Ovary (tissue), 9 donors: ENCODE measurements around the gene GNG12. TPM values are rescaled to one million over a fixed set of nuclear protein-coding genes. Genes with fewer than 3 reads are reported as not detected.

ENCODE experiments used
- DNase-seq, 5 donors: peaks; one replicate each; pipeline ENCODE4 v3.0.0-alpha.2; 2019 to 2020
- H3K27ac ChIP-seq, 2 donors: fragments of 200-600 bp; one replicate each; pipeline versions ENCODE4 v1.5.1 to v1.8.0; 2019 to 2022
- H3K27me3 ChIP-seq: fragments of 200-600 bp; one replicate; pipeline ENCODE4 v1.8.0; 2022
- H3K36me3 ChIP-seq: fragments of 200-600 bp; sonication (generic); one replicate; pipeline ENCODE4 v1.5.1; 2019
- H3K4me1 ChIP-seq: one replicate; pipeline ENCODE4 v1.8.1; 2013; ENCODE audit warnings: mild to moderate bottlenecking, moderate library complexity; ENCODE audit not compliant: insufficient read depth
- H3K4me3 ChIP-seq: fragments of 200-600 bp; sonication (generic); one replicate; pipeline ENCODE4 v1.5.1; 2017
- H3K9me3 ChIP-seq, 2 donors: fragments of 200-600 bp in 1 of 2; sonication (generic) in 1 of 2; one replicate each; pipeline versions ENCODE4 v1.5.1 to v1.8.1; 2013 to 2019; ENCODE audit warnings: mild to moderate bottlenecking in 1 of 2, moderate library complexity in 1 of 2
- CTCF ChIP-seq, 3 donors: fragments of 450-650 bp in 2 of 3; fragments of 200-600 bp in 1 of 3; IDR thresholded peaks; one replicate each; pipeline versions ENCODE4 v1.5.1 to v1.8.0; 2016 to 2022; ENCODE audit warnings: antibody characterized with exemption in 3 of 3, mild to moderate bottlenecking in 1 of 3
- EP300 ChIP-seq: sonication (generic); formaldehyde crosslinking; IDR thresholded peaks from one replicate; pipeline ENCODE4 v1.6.1; 2017; ENCODE audit warnings: antibody characterized with exemption
- POLR2A ChIP-seq: fragments of 450-650 bp; IDR thresholded peaks from one replicate; pipeline ENCODE4 v1.6.1; 2017; ENCODE audit warnings: antibody characterized with exemption, mild to moderate bottlenecking, moderate library complexity
- WGBS, 3 donors: extraction: QIAGEN DNeasy Blood & Tissue Kit in 1 of 3; methylation state at CpG; one replicate each; pipeline versions ENCODE4 v1.1.5 to v1.1.7; 2013 to 2017; 5-methylcytosine and 5-hydroxymethylcytosine counted together
- intact Hi-C, 4 donors: fragments of 100-400 bp; cut with DNase I; formaldehyde crosslinking; loops; one replicate each; pipeline versions ENCODE4 v1.11.0 to v1.15.1; 2022 to 2023
- polyA plus RNA-seq, 2 donors: library from polyadenylated mRNA; stranded (reverse); fragments of 200-250 nt in 1 of 2; fragments of 350-450 nt in 1 of 2; fragmentation: Illumina TruSeq in 1 of 2; extraction: RNeasy Lipid Tissue Mini Kit (QIAGEN cat#74804) in 1 of 2; gene quantifications; one replicate each; pipeline ENCODE4 v1.2.3, GENCODE V29; 2013 to 2014
- total RNA-seq, 7 donors: library from RNA; depleted of rRNA in 2 of 7; stranded (reverse); fragments of >200 nt in 2 of 7; fragmentation: NEBNext Ultra II Directional in 3 of 7; extraction: Animal tissue kit (Norgen Biotek cat#: 25700) in 3 of 7; gene quantifications; one replicate each; pipeline versions ENCODE4 v1.1.0 to v1.2.4, GENCODE V29; 2016 to 2023
- donor health status: DM: no; HTN: no; CAD: no; lungs with moderate emphysema.
- donor health status: DM: no; HTN: no; CAD: no.
- donor health status: Bipolar disorder and iron deficiency.
- donor health status: DM: yes; HTN: yes; CAD: no.
- donor health status: DM: no; HTN: no; CAD: no.
- donor health status: DM: yes; HTN: yes; CAD: no.

GNG12 gene
- total and polyA plus RNA-seq, 9 donors, result 41.0 to 121 (median 68.0) TPM

- H3K36me3 ChIP-seq, result no peaks in the 10 kb centered on the region
- 82 to 90% (median 88%) methylated on average over 2 of the region's 2 CpGs for WGBS, 3 donors
- no peak for DNase-seq
- H3K9me3 ChIP-seq, result no peaks in the 10 kb centered on the region
- H3K4me1 ChIP-seq, result peaks cover 16% of the 10 kb centered on the region
- no peak overlapping the region for H3K4me3 ChIP-seq
- H3K27me3 ChIP-seq, result no peaks in the 10 kb centered on the region
- intact Hi-C loops, result no loop called here
- no peak for TF ChIP-seq CTCF (IDR thresholded peaks at IDR 0.05)
- no peak for TF ChIP-seq POLR2A
- no peak for TF ChIP-seq EP300
- H3K27ac ChIP-seq, result no peak overlapping the region
Observed at GRCh38 chr1:67721650-67722291, 111.5 kb downstream of the GNG12 start.

- intact Hi-C loops, result no loop called here
- Histone ChIP-seq H3K27ac (no peak overlapping the region), H3K36me3 (no peaks in the 10 kb centered on the region), H3K9me3 (no peaks in the 10 kb centered on the region), H3K4me1 (peaks cover 17% of the 10 kb centered on the region), H3K27me3 (no peaks in the 10 kb centered on the region), H3K4me3 (no peak overlapping the region)
- no peak for DNase-seq
- no peak for TF ChIP-seq EP300
- TF ChIP-seq CTCF (IDR thresholded peaks at IDR 0.05), result no peak
- no peak for TF ChIP-seq POLR2A
- 96% methylated on average over 4 of the region's 4 CpGs for WGBS, 3 donors
Observed at GRCh38 chr1:67721112-67721511, 112.2 kb downstream of the GNG12 start.

GRCh38 chr1:67719329-67720196, 113.7 kb downstream of the GNG12 start:
- intact Hi-C loops, result no loop called here
- DNase-seq, result no peak
- H3K4me1 ChIP-seq, result peaks cover 13% of the 10 kb centered on the region
- H3K9me3 ChIP-seq, result no peaks in the 10 kb centered on the region
- no peak for TF ChIP-seq POLR2A
- TF ChIP-seq EP300, result no peak
- WGBS, 3 donors, result 93 to 97% (median 95%) methylated on average over 6 of the region's 6 CpGs
- H3K4me3 ChIP-seq, result no peak overlapping the region
- H3K27ac ChIP-seq, result no peak overlapping the region
- no peaks in the 10 kb centered on the region for H3K27me3 ChIP-seq
- no peaks in the 10 kb centered on the region for H3K36me3 ChIP-seq

DNA sequence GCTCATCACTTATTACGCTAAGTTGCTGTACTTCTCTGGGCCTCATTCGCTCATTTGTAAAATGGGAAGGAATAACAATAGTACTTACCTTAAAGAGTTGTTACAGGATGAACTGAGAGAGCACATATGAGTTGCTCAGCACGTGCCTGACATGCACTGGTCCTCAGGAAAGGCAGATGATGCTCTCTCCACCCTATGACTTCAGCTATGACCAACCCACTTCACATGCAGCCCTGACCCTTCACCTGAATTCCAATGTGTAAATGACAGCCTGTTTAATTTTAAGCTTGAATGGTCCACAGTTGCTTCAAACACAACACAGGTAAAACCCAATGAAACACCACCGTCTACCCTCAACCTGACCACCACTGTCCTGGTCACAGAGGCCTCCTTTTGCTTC, 115.4 kb downstream of the GNG12 start:
- intact Hi-C loops, result no loop called here
- WGBS, 3 donors, result 91 to 92% (median 91%) methylated on average over 4 of the region's 4 CpGs
- no peak overlapping the region for H3K4me3 ChIP-seq
- no peaks in the 10 kb centered on the region for H3K27me3 ChIP-seq
- TF ChIP-seq EP300 (no peak), POLR2A (no peak), CTCF (IDR thresholded peaks at IDR 0.05) (no peak)
- no peak overlapping the region for H3K27ac ChIP-seq
- no peak for DNase-seq
- peaks cover 8% of the 10 kb centered on the region for H3K4me1 ChIP-seq
- H3K9me3 ChIP-seq, result no peaks in the 10 kb centered on the region
- no peaks in the 10 kb centered on the region for H3K36me3 ChIP-seq

DNA sequence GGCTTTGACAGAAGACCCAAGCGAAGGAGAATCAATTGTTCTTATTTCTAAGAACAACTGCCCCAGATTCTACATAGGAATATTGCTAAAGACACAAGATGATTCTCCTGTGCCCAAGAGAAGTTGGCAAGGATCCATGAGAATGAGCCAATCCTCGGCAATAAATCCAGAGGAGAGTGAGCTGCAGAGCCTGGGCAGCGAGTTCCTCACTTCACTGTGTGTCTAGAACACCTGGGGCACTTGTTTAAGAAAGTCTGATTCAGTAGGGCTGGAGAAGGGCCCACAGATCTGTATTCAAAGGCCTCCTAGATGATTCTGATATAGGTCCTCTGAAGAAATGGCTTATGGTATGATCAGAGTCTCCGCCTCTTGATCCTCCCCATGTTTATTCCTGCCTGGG, 116.5 kb downstream of the GNG12 start:
- TF ChIP-seq POLR2A (no peak), EP300 (no peak), CTCF (IDR thresholded peaks at IDR 0.05) (no peak)
- H3K27me3 ChIP-seq, result no peaks in the 10 kb centered on the region
- H3K36me3 ChIP-seq, result no peaks in the 10 kb centered on the region
- intact Hi-C loops, result no loop called here
- no peak overlapping the region for H3K4me3 ChIP-seq
- no peak overlapping the region for H3K27ac ChIP-seq
- no peak for DNase-seq
- peaks cover 8% of the 10 kb centered on the region for H3K4me1 ChIP-seq
- WGBS, 3 donors, result 68 to 91% (median 85%) methylated on average over 4 of the region's 4 CpGs
- no peaks in the 10 kb centered on the region for H3K9me3 ChIP-seq
